Retinal pigment epithelial cell (primary cell): ENCODE data around the gene OR10G3.

Experiments
- DNase-seq: peaks from one replicate; pipeline ENCODE4 v3.0.0-alpha.2; 2010; ENCODE audit warnings: low read depth
- H3K4me3 ChIP-seq: 2 replicates; pipeline ENCODE4 v1.5.1; 2011; ENCODE audit warnings: mild to moderate bottlenecking, low read length, control low read depth, moderate library complexity
- CTCF ChIP-seq: conservative IDR thresholded peaks from 2 replicates; pipeline ENCODE4 v1.5.1; 2011; ENCODE audit warnings: low read depth, low read length, control low read depth, inconsistent platforms

The OR10G3 gene

GRCh38 chr14:21543963-21544362 lies 35.9 kb downstream of the OR10G3 start:
- DNase-seq = no peak
- H3K4me3 ChIP-seq = no peak overlapping the region
- TF ChIP-seq CTCF = no peak

- no peak for TF ChIP-seq CTCF
- DNase-seq = no peak
- no peak overlapping the region for H3K4me3 ChIP-seq
Measured at GRCh38 chr14:21543521-21543960, 36.3 kb downstream of the OR10G3 start.

- no peak overlapping the region for H3K4me3 ChIP-seq
- no peak for TF ChIP-seq CTCF
- DNase-seq = no peak
Measured at GRCh38 chr14:21541413-21542074, 38.3 kb downstream of the OR10G3 start.

GRCh38 chr14:21539189-21539940 lies 40.5 kb downstream of the OR10G3 start:
- no peak for DNase-seq
- H3K4me3 ChIP-seq = no peak overlapping the region
- TF ChIP-seq CTCF = no peak

GRCh38 chr14:21537090-21537424 lies 42.8 kb downstream of the OR10G3 start:
- H3K4me3 ChIP-seq = peak overlapping the region; percentile 50
- no peak for DNase-seq
- no peak for TF ChIP-seq CTCF

- no peak for DNase-seq
- TF ChIP-seq CTCF = no peak
- peak overlapping the region; percentile 50 for H3K4me3 ChIP-seq
Measured at GRCh38 chr14:21536418-21537089, 43.3 kb downstream of the OR10G3 start.
